GM12874 (cell line): ENCODE results near the gene CFAP43.

Experiments used
- CTCF ChIP-seq: IDR thresholded peaks from 2 replicates; pipeline ENCODE4 v1.5.1; 2011; ENCODE audit warnings: low read depth, mild to moderate bottlenecking, control low read depth, low read length, moderate library complexity; ENCODE audit not compliant: insufficient read depth

CFAP43 gene

GRCh38 chr10:104218751-104219150 lies 13.4 kb downstream of the CFAP43 start:
- no peak for TF ChIP-seq CTCF

DNA sequence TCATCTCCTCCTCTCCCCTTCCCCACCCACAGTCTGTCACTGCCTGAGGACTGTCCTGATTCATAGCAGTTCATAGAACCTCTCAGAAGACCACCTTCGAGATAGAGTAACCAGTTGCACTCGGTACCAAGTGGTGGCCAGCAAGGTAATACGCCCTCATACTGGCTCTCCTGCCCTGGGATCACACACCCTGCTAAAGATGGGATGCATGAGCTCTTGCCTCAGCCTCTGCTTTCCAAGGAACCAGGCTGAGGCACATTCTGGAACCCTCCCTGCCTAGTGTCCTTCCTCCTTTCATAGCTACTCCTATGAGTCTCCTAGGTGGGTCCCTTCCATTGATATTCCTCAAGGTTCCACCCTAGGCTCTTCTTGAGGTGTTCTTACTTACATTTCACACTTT lies 15.5 kb downstream of the CFAP43 start:
- no peak for TF ChIP-seq CTCF

GRCh38 chr10:104209575-104210198 lies 22.5 kb downstream of the CFAP43 start:
- peak; percentile 47; the same call in 1 of the 2 replicates for TF ChIP-seq CTCF

- no peak for TF ChIP-seq CTCF
Measured at GRCh38 chr10:104208730-104209129, 23.4 kb downstream of the CFAP43 start.

- no peak for TF ChIP-seq CTCF
Measured at GRCh38 chr10:104202231-104202630, 29.9 kb downstream of the CFAP43 start.

DNA sequence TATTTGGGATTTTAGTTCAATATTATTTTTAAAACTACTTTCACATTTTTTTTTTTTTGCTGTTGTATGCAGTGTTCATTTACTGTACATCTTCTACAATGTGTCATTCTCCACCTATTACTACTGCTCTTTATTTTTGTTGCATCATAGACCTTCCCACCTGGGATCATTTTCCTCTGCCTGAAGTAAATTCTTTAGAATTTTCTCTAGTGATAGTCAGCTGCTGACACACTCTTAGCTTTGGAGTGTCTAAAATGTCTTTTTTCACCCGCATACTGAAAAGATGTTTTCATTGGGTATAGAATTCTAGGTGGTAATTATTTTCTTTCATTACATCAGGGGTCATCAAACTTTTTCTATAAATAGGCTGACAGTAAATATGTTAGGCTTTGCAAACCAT lies 30.5 kb downstream of the CFAP43 start:
- TF ChIP-seq CTCF: no peak

DNA sequence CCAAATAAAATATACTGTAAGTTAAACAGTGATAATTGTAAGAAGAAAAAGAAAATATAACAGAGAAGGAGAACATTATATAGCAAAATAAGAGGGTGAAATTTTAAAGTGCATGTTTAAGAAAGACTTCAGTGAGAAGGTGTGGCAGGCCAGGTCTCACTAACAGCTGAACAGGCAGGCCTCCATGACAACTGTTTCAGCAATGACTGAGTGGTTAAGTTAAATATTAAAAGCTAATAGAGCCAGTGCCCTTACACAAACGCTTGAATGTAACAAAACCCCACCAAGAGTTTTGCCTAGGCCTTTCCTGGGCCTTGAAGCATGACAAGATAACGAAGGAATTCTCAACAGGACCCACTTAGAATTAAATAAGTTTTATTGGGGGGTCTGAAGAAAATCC lies 32.6 kb downstream of the CFAP43 start:
- TF ChIP-seq CTCF: no peak
